Left lobe of liver (tissue), 2 donors: ENCODE data around the gene RIT1. TPM values are rescaled to one million over a fixed set of nuclear protein-coding genes. Genes with fewer than 3 reads are reported as not detected.
A peak's percentile ranks its signal among the peaks of the same experiment; 100 is the strongest.

Source experiments
- ATAC-seq: fragments of 200-7000 bp; cut with Tn5 transposase; one replicate; pipeline ENCODE4 v1.9.1; 2020; ENCODE audit warnings: mild to moderate bottlenecking, moderate library complexity
- DNase-seq: peaks from one replicate; pipeline ENCODE4 v3.0.0-alpha.2; 2020; ENCODE audit warnings: low spot score
- total RNA-seq: library from RNA; stranded (reverse); gene quantifications from one replicate; pipeline ENCODE4 v1.2.1, GENCODE V29; 2021
- donor health status: DM: no; HTN: no; CAD: no; lungs with moderate emphysema.
- donor health status: DM: no; HTN: yes; CAD: no.

The RIT1 gene
- total RNA-seq, 1 donor from 2014 or later: 7.2 TPM

DNA sequence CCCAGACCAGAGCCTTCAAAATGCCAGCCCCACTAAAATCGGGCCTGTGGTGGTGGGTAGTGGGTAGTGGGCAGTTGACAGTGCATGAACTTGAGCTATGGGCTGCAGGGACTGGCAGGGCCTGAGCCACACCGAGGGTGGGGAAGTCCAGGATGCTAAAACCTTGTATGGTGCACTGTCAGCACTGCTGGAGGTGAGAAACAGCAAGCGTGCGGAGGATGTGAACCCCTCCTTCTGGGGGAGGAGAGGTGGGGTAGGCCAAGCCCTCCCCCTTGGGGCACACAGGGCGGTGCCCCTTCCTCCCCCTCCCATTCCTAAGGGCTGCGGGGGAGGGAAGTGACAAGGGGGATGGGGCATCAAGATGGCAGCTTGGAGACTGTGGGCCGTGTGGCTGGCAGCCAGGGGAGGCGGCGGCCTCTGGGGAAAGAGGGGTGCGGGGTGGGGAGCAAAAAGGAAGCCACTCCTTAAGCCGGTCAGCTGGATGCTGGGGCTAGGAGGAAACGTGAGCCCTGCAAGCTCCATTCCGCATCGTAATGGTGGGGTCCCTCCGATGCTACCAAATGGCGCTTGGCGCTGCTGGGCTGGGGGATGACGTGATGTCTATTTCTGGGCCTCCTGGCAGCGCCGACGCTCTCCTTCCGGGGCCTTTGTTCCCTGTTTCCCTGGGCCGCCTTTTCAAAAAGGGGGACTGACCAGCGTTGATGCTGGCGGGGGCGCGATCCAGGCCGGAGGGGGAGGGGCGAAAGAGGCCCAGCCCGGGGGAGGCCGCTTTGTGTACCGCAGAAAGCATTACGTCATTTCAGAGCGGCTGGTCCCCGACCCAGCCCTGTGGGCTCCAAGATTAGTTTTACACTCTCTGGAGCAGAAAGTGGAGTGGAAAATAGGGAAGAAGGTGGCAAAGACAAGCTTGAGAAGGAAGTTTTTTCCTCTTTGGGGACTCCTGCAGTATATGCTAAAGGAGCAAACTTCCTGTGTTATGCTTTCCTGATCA, 51.0 kb downstream of the RIT1 start:
- DNase-seq (peak; percentile 52), ATAC-seq (no peak)

DNA sequence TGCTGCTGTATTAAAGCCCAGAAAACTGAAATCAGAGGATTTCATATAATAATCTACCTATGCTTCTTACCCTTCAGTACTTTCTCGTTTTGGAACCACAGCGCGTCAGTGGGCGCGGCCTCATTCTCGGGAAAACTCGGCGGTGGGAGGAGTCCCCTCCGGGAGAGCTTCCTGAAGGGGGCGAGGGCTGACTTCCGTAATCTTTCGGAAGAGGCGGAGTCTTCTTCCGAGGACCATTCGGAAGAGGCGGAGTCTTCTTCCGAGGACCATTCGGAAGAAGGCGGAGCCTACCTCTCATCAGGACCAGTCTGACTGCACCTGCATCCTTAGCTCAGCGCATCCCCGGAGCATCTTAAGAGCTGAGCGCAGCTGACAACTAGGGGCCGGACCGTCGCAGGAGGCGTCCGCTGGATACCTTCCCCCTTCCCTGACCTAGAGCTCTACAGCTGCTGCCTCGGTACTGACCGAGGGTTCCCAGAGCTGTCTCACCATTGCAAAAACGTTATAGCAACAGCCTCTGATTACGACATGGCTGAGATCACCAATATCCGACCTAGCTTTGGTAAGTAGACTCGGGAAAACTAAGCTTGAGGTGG, 51.8 kb downstream of the RIT1 start, which contains the start of gene SYT11:
Gene SYT11 (plus strand): TSS at position 334 of the 596 bp plus-strand sequence. CDS start 195 bp downstream, at position 529.
- ATAC-seq (peak; percentile 91), DNase-seq (peak; percentile 95)

DNA sequence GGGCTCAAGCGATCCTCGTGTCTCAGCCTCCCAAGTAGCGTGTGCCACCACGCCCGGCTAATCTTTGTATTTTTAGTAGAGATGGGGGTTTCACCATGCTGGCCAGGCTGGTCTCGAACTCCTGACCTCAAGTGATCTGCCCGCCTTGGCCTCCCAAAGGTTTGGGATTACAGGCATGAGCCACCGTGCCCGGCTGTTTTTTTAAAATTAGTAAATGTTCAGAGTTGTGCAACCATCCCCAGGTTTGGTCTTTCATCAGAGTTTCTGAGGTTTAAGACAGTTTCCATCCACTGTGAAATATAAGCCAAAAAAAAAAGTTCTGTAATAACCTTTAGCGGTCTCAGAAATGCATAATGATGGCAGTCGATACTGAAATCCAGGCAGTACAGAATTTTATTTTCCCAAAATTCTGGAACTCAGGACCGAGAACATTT, 52.3 kb downstream of the RIT1 start:
- DNase-seq (peak; percentile 49), ATAC-seq (peak; percentile 11)

DNA sequence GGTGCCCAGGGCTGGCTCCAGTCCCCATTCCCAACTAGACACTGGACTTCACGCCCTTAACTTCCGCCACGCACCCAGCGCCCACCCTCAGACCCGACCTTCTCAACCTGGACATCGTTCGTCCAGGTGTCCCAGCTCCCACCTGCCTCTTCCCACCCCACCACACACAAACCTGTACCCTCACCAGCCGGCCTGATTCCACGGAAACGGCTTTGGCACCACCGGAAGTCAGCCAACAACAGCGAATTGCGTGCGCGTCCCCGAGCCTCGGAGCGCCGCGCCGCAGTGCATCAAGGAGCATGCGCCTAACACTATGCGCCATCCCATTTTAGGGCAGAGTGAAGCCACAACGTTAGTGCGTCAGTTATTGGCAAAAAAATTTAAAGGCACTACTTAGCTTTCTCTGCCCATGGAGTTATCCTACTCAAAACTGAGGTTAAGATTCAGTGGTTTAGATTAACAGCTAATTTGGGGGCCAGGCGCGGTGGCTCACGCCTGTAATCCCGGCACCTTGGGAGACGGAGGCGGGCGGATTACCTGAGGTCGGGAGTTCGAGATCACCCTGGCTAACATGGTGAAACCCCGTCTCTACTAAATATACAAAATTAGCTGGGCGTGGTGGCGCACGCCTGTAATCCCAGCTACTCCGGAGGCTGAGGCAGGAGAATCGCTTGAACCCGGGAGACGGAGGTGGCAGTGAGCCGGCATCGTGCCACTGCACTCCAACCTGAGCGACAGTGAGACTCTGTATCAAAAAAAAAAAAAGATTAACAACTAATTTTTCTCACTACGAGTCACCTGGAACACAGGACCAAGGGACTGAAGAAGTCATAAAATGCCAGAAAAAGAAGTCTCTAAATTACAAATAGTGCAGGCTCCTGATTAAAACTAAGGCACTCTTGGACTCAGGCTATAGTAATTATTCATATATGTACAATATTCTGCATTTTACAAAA, 53.9 kb downstream of the RIT1 start, which contains the start of gene GON4L:
Gene GON4L (minus strand): TSS at position 240 of the 956 bp plus-strand sequence. CDS start 3,434 bp downstream, outside the sequence.
- DNase-seq: peak; percentile 92
- ATAC-seq: peak; percentile 81

DNA sequence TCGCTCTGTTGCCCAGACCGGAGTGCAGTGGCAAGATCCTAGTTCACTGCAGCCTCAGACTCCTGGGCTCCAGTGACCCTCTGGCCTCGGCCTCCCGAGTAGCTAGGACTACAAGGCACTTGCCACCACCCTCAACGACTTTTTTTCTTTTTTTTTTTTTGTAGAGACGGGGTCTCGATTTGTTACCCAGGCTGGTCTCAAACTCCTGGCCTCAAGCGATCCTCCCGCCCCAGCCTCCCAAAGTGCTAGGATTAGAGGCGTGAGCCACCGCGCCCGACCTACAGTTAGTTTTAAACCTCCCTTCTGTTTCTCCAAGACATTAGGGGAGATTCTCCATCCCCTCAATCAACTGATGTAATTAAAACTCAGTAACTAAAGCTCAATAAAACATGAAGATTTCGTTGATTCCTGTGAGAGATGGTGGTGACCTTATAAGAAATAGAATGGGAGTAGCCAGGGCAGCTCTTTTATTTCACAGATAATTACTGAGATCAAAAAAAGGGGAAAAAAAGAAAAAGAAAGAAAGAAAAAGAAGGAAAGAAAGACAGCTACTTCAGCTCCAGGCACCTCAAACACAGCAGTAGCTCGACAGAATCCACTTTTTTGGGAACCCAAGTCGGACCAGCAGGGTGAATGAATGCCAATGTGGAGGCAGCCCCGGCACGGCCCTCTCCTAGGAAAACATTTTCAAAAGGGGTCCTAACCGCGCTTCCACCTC, 54.7 kb downstream of the RIT1 start:
- no peak for ATAC-seq
- DNase-seq: no peak

DNA sequence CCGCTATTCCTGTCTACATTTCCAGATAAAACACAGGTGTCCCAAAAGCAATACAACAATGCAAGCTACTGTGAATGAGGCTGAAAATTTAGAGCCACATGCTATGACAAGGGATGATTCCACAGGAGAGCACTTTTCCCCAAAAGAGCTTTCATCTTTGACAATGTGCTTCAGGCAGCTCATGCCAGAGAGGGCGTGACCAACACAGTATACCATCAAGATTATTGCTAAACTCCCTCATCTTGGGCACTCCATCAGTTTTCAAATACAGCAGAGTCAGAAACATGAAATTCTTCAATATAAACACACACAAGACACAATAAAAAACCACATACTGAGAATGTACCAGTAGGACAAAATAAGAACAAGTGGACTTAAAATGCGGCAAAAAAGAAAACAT, 60.8 kb downstream of the RIT1 start:
- no peak for ATAC-seq
- DNase-seq: no peak

DNA sequence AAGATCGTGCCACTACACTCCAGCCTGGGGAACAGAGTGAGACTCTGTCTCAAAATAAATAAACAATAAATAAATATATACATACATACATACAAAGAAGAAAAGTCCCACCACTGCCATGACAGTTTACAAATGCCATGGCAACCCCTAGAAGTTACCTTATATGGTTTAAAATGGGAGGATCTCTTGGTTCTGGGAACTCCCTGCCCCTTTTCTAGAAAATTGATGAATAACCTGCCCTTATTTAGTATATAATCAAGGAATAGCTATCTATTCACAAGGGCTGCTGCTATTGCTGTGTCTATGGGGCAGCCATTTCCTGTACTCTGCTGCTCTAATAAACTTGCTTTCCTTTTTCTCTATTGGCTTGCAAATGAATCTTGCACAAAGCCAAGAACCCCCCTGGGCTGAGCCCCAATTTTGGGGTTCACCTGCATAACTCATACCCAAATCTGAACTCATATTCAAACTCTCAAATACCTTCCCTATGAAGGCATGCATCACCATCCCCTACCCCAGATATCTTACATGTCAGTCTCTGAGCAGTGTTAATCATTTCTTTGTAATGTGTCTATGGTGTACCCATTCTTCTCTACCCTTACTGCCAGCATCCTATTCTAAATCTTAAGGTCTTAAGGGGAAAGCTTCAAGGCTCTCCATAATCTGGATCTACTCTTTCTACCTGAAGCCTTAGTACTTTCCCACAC, 63.2 kb downstream of the RIT1 start:
- DNase-seq: no peak
- no peak for ATAC-seq

Other genes starting within 250 kb of the RIT1 start
- 20.4 TPM for gene YY1AP1, start 222.6 kb downstream of the RIT1 start, total RNA-seq
- 62.7 TPM for gene DAP3, start 222.3 kb downstream of the RIT1 start, total RNA-seq
- 19.9 TPM for gene GON4L, start 54.1 kb downstream of the RIT1 start, total RNA-seq
- gene SYT11, start 51.8 kb downstream of the RIT1 start, total RNA-seq: 0.58 TPM
- gene KHDC4, start 23.1 kb upstream of the RIT1 start, total RNA-seq: 18.5 TPM
- gene RXFP4, start 30.3 kb upstream of the RIT1 start, total RNA-seq: not detected
- 6.5 TPM for gene ARHGEF2, start 67.2 kb upstream of the RIT1 start, total RNA-seq
- gene SSR2, start 109.6 kb upstream of the RIT1 start, total RNA-seq: 95.6 TPM
- gene UBQLN4, start 142.4 kb upstream of the RIT1 start, total RNA-seq: 21.2 TPM
- gene LAMTOR2, start 143.4 kb upstream of the RIT1 start, total RNA-seq: 66.6 TPM
- gene RAB25, start 149.8 kb upstream of the RIT1 start, total RNA-seq: 1.7 TPM
- 1.1 TPM for gene MEX3A, start 171.1 kb upstream of the RIT1 start, total RNA-seq
- 120 TPM for gene LMNA, start 203.4 kb upstream of the RIT1 start, total RNA-seq
- 0.88 TPM for gene SEMA4A, start 242.2 kb upstream of the RIT1 start, total RNA-seq